Measurements from ENCODE around the gene FAM124A.

FAM124A gene

DNA sequence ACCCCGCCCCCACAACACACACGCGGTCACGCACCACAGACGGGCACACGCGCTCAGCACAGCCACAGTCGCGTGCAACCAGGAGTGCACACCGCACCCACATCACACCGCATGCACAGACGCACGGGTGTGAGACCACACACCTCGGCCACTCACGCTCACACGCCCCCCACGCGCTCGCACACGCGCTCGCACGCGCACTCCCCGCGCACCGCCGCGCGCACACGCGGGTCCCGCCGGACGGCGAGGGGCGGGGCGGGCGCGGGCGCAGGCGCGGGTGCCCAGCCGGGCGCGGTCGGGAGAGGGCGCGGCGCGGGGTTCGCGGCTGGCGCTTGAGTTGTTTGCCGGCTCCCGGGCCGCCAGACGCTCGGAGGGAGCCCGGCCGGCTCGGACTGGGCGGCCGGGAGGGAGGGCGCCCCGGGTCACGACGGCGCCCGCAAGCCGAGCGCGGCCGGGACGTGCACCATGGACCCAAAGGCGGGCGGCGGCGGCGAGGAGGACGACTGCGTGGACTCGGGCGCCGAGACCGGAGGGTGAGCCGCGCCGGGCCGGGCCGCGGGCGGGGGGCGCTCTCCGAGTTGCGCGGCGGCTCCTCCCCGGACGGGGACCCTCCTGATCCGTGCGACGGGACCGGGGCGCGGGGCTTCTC is at the start of gene FAM124A:
TSS of gene FAM124A (plus strand) at position 362 of the 649 bp plus-strand sequence. CDS start at position 466, 104 bp downstream.
- DNase-seq: no peak

DNA sequence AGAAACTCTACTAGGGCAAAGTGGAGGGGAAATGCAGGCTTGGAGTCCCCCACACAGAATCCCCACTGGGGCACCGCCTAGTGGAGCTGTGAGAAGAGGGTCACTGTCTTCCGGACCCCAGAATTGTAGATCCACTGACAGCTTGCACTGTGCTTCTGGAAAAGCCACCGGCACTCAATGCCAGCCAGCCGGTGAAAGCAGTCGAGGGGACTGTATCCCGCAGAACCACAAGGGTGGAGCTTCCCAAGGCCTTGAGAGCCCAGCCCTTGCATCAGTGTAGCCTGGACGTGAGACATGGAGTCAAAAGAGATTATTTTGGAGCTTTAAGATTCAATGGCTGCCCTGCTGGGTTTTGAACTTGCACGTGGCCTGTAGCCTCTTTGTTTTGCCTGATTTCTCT is 47.2 kb upstream of the FAM124A start:
- DNase-seq: no peak

GRCh38 chr13:51175639-51176038 is 46.6 kb upstream of the FAM124A start:
- no peak for DNase-seq

DNA sequence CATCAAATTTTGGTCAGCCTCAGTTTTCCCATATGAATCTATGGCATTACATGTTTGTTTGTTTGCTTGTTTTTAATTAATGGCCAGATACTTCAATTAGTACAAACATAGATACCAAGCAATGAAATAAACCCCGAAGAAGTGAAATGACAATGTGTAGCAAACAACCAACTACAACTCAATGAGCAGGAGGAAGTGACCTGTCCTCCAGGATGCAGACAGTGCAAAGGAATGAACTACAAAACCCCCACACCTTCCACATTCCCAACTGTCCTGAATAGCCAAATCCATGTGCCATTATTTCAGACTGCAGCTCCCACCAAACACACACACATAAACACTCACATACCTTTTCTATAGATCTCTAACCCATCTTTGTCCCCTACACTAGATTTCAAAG is 45.0 kb upstream of the FAM124A start:
- DNase-seq: no peak

GRCh38 chr13:51178456-51179074 is 43.6 kb upstream of the FAM124A start:
- DNase-seq: no peak

GRCh38 chr13:51179432-51179971 is 42.7 kb upstream of the FAM124A start:
- no peak for DNase-seq

- no peak for DNase-seq
Measured at GRCh38 chr13:51180853-51181511, 41.2 kb upstream of the FAM124A start.

DNA sequence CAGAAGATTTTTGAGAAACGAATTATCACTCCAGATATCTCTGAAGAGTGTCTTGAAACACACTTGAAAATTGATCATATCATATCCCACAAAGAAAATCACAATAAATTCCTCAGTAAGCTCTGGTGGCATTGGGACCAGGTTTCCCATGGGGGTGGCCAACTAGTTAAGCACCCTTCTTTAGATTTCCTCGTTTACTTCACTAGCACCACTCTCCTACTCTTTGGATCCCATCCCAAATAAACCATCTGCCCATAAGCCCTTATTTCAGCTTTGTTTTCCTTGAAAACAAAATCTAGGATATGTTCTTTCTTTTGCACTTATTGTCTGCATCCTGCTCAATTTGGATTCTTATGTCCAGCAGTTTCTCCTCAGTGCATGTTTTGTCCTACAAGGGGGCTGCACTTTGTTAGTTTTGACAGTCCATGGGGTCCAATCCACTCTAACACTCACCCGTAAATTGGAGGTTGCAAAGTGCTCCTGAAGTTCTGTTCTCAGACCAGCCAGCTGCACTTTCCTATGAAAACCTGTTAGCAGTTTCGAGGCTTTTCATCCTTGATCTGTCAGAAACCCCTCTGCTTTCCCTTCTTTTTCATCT is 40.3 kb upstream of the FAM124A start:
- no peak for DNase-seq

DNA sequence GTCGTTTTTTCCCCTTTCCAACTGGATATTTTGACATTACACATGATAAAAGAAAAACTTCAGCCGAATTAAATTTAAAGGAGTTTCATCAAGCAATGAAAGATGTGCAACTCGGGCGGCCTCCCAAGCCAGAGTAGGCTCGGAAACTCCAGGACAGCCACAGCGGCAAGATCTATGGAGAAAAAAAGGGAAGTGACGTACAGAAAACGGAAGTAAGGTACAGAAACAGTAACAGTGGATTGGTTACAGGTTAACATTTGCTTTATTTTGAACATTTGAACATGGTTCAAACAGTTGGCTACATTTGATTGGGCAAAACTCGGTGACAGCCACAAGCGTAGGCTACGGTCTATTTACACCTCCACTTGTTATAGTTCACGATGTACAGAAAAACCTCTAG is 30.5 kb upstream of the FAM124A start:
- DNase-seq: no peak

GRCh38 chr13:51192348-51192747 is 29.9 kb upstream of the FAM124A start:
- DNase-seq: no peak

DNA sequence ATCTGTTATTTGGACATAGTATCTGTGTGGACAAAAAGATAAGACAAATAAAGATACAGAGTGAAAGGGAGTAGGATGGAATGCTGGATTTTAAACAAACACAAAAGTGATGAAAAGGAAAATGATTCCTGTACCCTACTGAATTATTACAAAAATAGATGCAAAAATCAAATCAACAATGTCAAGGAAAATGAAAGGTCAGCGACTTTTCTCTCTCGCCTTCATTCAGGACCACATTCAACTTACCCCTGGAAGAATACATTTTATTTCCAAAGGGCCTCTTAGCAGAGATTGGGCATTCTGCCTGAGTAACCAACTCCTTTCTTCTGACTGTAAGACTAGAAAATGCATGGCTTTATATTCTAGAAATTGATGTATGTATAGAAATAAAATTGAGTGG is 28.8 kb upstream of the FAM124A start:
- DNase-seq: no peak

- no peak for DNase-seq
Measured at GRCh38 chr13:51194942-51195341, 27.3 kb upstream of the FAM124A start.

DNA sequence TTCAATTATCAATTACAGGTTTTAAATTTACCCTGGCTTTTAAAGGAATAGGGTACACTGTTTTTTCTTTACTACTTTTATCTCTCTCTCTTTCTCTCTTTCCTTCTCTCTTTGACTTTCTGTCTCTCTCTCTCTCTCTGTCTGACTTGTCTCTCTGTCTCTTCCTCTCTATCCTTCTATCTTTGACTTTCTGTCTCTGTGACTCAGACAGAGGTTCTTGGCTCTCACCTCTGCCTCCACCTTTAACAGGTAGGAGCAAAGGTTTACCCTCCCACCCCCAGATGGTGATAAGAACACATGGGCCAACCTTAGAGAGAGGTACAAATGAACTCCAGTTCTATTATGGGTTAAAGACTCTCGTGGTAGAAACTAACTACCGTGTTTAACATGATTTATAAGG is 20.3 kb upstream of the FAM124A start:
- no peak for DNase-seq

DNA sequence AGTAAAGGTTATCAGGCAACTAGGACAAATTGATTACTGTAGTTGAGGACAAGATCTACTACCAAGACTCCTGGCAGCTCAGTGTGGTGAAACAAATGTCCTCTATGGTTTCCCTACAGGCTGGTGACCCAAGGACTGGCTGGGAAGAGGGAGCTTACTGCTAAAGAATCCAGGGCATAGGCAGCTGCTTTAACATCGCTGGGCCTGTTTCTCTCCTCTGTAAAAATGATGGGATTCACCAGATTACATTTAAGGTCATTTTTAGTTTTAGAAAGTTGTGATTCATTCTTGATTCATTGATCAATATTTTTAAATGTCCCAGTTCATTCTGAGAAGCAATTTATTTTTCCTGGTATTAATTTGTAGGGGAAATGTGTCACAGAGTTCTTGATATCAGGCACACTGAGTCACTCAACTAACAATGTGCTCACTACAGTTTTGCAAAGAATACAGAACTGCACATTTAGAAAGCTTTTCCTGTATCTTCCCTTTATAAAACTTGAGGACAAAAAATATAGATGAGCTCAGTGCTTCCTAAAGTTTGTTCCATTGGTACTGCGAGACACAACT is 19.6 kb upstream of the FAM124A start:
- no peak for DNase-seq

DNA sequence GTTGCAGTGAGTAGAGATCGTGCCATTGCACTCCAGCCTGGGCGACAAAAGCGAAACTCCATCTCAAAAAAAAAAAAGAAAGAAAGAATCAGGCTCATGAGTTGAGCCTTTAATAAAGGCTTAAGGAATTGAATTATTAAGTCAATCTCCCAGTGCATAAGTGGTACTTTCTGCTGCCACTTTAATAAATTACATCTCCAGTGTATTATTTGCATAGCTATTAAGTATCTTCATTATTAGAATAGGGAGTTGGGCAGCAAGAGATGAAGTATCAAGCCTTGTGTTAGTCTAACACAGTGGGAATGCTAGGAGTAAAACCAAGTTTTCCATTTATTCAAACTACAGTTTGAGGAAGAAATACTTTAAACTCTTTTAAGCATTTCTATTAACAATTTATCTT is 15.6 kb upstream of the FAM124A start:
- DNase-seq: no peak

- DNase-seq: no peak
Measured at GRCh38 chr13:51207881-51208280, 14.3 kb upstream of the FAM124A start.

DNA sequence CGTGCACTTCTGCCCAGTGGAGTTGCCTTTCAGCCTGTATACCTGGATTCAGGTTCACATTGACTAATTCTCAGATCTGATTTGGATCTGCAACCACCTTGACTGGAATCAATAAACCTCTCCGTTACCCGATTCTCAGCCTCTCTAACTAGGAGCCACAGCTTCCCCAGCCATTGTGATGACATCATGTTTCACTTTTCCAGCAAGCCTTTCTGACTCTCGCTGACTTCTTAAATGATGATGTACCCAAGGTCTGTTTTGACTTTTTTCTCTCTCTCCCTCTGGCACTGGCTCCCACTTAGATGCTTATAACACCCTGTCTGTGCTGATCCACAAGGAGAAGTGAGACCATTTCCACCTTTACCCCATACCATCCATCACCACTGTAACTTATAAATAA is 13.5 kb upstream of the FAM124A start:
- DNase-seq: no peak

DNA sequence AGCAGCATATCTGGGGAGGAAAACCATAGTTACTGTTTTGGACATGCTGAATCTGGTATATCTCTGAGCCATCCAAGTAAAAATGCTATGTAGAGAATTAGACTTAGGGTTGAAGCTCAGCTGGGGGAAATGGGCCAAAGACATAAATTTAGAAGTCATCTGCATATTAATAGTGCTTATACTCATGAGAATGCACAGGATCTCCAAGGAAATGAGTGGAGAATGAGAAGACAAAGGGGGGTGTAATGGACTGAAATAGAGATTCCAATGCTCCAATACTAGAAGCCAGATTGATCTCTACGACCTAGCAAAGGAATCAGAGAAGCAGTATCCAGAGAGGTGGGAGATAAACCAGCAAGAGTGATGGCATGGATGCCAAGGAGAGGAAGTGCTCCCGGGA is 10.3 kb upstream of the FAM124A start:
- DNase-seq: no peak

- DNase-seq: no peak
Measured at GRCh38 chr13:51212758-51213157, 9.4 kb upstream of the FAM124A start.

DNA sequence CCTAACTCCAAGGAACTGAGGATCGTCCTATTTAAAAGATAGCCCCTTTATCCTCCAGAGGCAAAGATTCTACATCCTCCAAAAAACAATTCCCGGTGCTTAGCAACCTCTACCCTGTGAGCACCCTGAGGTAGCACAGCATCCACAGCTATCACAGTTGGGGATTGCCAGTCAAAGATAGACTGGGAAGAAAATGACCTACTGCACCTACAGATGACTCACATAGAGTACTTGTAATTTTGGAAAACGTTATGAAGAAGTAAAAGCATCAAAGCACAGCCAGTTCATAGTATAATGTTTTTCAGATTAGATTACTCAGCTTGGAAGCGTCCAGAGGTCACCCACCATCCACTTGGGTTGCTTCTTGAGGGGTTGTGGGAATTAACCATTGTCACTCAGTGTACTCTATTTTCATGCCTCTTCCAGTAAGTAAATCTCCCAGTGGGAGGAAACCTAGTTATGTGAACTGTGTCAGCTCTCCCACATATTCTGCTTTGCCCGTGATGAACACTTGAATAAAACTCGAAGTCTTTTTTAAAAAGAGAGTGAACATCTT is 8.9 kb upstream of the FAM124A start:
- DNase-seq: no peak

DNA sequence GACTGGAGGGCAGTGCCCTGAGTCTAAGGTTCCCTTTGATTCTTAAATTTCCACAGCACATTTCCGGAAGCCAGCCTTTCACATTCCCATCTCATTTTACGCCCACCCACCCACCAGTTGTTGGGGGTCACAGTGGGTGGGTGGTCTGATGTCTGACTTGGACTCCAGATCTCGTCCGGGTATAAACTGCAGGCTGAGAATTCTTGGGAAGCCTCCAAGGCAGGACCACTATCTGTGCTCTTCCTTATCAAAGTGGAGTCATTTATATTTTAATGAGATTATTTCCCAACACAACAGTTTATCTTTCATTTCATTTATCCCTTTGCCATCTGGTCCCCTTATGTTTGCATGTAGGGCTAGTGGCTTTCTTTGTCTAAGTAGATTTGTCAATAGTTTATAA is 3.6 kb upstream of the FAM124A start:
- DNase-seq: no peak

DNA sequence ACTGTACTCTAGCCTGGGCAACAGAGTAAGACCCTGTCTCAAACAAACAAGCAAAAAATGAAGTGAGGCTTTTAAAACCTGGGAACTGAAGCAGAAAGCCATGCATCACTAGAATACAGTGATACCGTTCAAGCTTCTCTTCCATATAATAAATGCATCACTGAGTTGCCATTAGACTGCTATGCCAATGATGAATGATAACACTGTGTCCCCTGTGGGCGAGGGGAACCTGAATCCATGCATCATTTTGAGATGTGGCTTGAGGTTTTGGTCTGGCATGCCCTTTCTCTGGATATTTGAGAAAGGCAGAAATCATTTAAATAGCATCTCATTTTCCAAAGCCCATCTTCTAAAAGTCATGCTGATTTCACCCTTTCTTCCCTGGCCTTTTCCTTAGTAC is 1.5 kb upstream of the FAM124A start:
- no peak for DNase-seq

DNA sequence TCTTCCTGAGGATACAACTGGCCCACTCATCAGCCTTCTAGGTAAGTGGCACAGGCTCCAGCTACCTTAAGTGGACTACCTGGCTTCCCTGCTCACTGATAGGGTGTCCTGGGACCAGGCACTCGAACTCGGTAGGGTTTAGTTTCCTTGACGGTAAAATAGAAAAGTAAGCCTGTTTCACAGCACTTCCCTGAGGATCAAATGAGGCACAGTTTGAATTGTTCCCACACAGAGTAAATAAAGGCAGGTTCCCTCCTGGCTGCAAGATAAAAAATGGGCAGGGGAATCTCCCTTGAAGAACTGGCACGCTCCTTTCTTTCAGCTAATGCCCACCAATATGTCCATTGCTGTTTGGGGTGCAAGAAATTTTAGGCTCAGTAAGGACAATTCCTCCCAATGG is 1.1 kb upstream of the FAM124A start:
- no peak for DNase-seq
